SK-MEL-5 (cell line): ENCODE results near the gene AGPS. TPM values are rescaled to one million over a fixed set of nuclear protein-coding genes. Genes with fewer than 3 reads are reported as not detected.
"Not testable (repeated sequence)": the region's sequence is repeated elsewhere in the genome, so short reads cannot be mapped to it uniquely, and the experiment has no call there.

Experiments used
- DNase-seq: peaks from one replicate; pipeline ENCODE4 v3.0.0-alpha.2; 2016; ENCODE audit warnings: low read depth, low spot score
- in situ Hi-C: cut with HindIII; loops from 2 replicates; pipeline ENCODE4 v1.10.0; 2016; ENCODE audit warnings: low sequenced_read_pairs, high pct_unique_total_duplicates, low pct_unique_long_range_greater_than_20kb
- total RNA-seq: library from RNA; depleted of rRNA; stranded (reverse); fragments of >200 nt; shearing (Covaris generic); gene quantifications from 2 replicates; pipeline ENCODE4 v1.2.3, GENCODE V29; 2014

AGPS gene
- total RNA-seq, 1 experiment from 2014 or later: 66.6 TPM

DNA sequence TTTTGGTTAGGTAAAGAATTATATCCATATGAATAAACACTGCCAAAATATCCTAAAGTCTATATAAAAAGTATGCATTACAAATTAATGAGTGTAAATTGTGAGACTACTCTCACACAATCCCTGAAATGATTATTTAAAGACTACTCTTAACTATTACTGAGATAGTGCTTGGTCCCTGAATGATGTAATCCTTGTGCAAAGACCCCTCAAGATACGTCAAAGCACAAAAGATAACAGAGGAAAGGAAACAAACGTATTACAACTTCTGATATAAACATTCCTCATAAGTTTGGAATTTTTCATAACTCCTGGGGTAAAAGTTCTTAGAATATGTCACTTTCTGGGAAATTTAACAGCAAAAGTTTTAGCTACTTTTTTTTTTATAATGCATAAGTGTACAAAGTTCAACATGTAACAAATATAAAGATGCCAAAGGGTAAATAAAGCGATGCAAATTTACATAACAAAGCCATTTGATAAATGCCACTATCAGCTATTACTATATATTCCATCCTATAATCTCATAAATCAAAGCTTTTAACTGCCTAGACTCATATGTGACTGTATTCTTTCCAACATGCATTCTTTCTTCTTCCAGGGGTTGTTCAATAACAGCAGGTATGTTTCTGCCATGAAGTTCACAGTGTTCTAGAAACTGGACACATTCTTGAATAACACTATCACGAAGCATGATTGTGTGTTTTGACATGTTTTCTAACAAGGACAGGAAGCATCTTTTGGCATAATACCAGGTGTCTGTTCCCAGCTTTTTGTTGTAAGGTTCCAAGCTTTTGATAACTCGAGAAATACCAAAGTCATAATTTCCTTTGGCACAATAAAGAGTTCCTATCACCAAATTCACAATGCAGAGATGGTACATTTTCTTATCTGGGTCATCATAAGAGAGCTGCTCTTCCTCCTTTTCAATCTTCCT is 158.0 kb downstream of the AGPS start:
- in situ Hi-C loops: no loop called here
- DNase-seq: no peak

GRCh38 chr2:177551360-177551759 is 158.8 kb downstream of the AGPS start:
- DNase-seq, in situ Hi-C loops: not testable (repeated sequence)

- peak; percentile 16 for DNase-seq
- in situ Hi-C loops: no loop called here
Measured at GRCh38 chr2:177551989-177552421, 159.4 kb downstream of the AGPS start.

GRCh38 chr2:177552422-177553175 is 160.0 kb downstream of the AGPS start:
- DNase-seq: peak; percentile 88
- in situ Hi-C loops: no loop called here

DNA sequence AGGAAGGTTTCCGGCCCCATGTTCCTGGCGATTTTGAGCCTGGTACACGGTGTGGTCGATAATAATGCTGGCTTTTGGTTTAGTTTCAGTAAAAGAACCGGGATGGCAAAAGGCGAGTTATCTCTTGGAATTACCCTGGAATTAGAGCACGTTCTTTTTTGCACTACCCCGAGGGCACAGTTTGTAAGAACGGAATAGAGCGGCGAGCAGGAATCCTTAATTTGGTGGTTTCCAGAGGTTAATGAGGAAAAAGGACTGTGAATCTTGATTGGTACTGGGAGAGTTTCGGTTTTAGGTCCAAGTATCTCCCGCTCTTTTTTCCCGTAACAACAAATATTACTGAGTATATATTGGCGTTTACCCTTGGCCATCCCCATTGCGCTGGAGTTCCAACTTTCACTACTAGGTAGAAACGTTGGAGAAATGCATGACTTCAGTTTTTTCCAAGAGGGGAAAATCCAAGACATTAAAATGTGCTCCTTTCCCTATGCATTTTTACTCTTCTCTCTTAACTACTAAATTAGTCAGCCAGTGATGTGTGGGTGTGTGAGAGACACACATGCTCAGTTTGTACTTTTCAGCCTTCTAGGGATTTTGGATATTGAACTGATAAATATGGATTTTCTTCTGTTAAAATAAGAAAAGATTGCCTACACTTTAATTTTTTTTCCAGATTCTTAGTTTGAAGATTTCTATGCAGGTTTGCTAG is 160.8 kb downstream of the AGPS start:
- in situ Hi-C loops: no loop called here

DNA sequence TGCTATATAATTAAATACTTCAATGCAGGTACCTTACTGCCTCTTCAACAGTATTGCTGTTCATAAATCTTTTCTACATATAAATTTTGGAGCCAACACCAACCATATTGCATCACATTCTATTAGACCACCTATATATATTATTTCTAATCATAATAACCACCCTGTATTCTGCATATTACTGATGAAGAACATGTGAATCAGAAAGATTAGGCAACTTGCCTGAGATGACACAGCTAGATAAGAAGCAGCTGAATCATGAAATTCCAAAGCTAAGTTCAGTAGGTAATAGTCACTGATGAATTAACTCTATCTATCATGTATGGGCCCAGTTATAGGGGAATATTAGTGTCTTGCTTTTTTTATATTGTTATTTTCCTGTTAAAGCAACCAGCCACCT is 161.8 kb downstream of the AGPS start:
- in situ Hi-C loops: no loop called here
- DNase-seq: no peak

More for the DNA sequence above, 160.8 kb downstream of the AGPS start:
- no peak for DNase-seq

- DNase-seq: no peak
Measured at GRCh38 chr2:177556153-177556552, 163.6 kb downstream of the AGPS start.

DNA sequence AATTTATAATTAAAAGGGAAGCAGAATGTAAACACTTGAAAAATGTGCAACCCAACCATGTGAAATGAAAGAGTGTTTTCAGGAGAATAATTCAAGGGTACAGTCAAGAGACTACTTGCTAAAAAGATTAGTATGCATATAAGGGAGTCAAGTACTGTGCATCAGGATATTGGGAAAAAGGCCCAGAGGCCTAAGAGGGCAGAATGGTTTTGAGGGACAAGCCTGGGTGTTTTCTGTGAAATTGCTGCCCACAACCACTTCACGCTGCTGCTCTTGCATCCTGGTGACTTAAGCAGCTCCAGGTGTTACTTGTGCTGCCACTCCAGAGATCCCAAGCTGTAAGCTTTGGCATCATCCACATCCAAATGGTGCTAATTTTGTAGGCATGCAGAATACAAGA is 165.2 kb downstream of the AGPS start:
- DNase-seq: no peak
- in situ Hi-C loops: no loop called here

More at GRCh38 chr2:177556153-177556552, 163.6 kb downstream of the AGPS start:
- in situ Hi-C loops: no loop called here

DNA sequence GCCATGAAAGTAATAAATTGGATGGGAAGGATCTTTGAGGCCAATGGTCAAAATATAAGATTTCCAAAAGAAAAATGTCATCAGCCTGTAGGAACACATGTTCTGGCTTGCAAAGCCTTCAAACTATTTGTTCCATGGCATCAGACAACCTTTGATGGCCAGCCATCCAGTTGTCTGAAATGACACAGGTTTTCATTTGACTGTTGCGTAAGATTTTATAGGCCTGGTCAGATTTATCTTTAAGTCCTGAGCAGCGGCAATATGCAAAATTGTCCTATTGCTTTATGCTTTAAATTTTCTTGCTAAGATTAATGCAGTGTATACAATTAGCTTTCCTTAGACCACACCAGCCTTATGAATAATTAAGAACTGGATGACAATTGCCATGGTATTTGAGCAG is 167.1 kb downstream of the AGPS start:
- in situ Hi-C loops: no loop called here
- DNase-seq: no peak

DNA sequence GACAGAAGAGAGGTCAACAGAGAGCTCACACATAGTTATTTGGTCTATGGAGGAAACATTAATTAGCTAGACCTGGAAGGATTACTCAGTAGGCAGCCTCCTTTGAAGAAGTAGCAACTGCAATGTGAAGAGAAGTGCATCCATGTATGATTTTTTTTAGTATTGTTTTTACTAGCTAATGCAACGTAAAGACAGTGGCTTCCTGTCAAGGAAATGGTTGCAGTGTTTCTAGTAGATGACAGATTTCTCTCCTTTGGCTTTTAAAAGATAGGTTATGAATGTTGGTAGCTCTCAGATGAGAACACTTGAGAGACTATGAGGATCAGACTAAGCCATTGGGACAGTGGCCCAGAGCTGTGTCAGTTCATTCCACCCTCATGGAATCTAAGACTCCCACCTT is 175.8 kb downstream of the AGPS start:
- in situ Hi-C loops: no loop called here
- no peak for DNase-seq

- in situ Hi-C loops: no loop called here
- DNase-seq: no peak
Measured at GRCh38 chr2:177568893-177569292, 176.3 kb downstream of the AGPS start.

GRCh38 chr2:177572236-177572671 is 179.7 kb downstream of the AGPS start:
- DNase-seq: peak; percentile 21
- in situ Hi-C loops: no loop called here

DNA sequence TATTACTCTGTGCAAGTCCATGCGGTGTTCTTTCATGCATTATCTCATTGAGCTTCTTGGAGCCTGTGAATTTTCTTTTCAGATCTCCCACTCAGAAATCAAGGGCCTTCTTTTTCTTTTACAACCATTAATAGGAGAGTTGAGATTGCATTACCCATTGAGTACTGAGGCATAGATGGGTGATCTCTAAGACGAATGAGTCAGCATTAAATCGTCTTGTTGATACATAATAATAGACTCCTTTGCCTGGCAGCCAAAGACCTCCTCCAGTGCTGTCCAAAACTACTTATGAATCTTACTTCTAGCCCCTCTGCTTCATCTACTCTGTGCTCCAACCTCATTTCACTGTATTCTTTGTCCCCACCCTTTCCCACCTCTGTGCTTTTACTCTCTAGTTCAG is 180.5 kb downstream of the AGPS start:
- in situ Hi-C loops: no loop called here
- DNase-seq: no peak

GRCh38 chr2:177574356-177574755 is 181.8 kb downstream of the AGPS start:
- in situ Hi-C loops: no loop called here

GRCh38 chr2:177575358-177575757 is 182.8 kb downstream of the AGPS start:
- DNase-seq: no peak
- in situ Hi-C loops: no loop called here

More at GRCh38 chr2:177574356-177574755, 181.8 kb downstream of the AGPS start:
- no peak for DNase-seq

DNA sequence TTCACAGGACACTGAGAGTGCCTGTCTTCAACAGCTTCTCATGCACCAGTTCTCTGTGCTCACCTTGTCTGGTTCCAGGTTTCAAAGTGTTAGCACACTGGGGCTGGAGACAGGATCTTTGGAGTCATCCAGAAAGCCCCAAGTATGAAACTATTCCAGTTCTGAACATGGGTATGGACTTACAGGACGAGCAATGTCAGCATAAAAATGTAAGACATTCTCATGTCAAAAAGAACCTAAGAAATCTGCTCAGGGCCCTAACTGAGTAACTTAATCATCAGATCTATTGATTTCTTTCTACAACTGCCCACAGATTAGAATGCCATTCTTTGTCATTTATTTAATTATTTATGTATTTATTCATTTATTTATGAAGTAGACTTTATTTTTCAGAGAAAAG is 184.5 kb downstream of the AGPS start:
- DNase-seq: no peak
- in situ Hi-C loops: no loop called here

- in situ Hi-C loops: no loop called here
- no peak for DNase-seq
Measured at GRCh38 chr2:177578454-177578853, 185.9 kb downstream of the AGPS start.

DNA sequence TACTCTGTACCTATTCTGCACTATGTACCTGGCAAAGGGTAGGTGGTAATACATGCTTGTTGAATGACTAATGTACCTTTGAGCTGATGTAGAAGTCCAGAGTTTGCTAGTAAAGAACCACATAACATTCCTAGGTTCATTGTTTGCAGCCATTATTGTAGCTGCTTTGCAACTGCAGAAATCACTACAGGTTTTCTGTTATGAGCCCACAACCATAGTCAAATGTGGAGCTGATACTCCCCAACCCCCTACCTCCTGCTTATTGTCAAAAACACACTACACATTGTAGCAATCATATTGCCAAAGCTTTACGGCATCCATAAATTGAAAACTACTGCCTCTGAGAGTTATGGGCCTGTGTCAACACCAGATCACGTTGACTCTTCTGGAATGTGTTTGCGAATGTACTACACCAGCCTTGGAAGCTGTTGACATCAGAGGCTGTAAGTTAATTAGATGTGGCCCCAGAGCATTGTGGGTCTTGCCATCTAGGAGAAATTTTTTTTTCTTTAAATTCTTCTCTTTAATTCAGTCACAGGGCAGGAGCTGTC is 187.0 kb downstream of the AGPS start:
- no peak for DNase-seq
- in situ Hi-C loops: no loop called here
